PC-3 (cell line): ENCODE data around the gene PAFAH1B2. TPM values are rescaled to one million over a fixed set of nuclear protein-coding genes. Genes with fewer than 3 reads are reported as not detected.
"Not testable (repeated sequence)": the region's sequence is repeated elsewhere in the genome, so short reads cannot be mapped to it uniquely, and the experiment has no call there.

Experiments used
- ATAC-seq: fragments of 200-7000 bp; cut with Tn5 transposase; 2 replicates; pipeline ENCODE4 v1.9.1; 2020; ENCODE audit warnings: mild to moderate bottlenecking, moderate library complexity
- BruUV-seq: library from RNA; stranded (reverse); fragments of 400-500 nt; replicated peaks from 2 replicates; lab custom pipeline; 2021; lab: Mats Ljungman, UMichigan
- CTCF ChIA-PET: fragments of 300-600 bp; sonication (Branson Sonifier 250); formaldehyde crosslinking; loops from one replicate; lab custom pipeline; 2022; ENCODE audit warnings: antibody characterized with exemption; lab: Charles Lee
- POLR2A ChIA-PET: fragments of 300-600 bp; sonication (Branson Sonifier 250); formaldehyde crosslinking; loops from one replicate; lab custom pipeline; 2022; ENCODE audit warnings: antibody characterized with exemption; ENCODE audit not compliant: unreplicated experiment; lab: Charles Lee
- DNase-seq: peaks from one replicate; pipeline ENCODE4 v3.0.0-alpha.2; 2015
- H2AFZ ChIP-seq: fragments of 300-600 bp; sonication (generic); 2 replicates; pipeline ENCODE4 v1.6.0; 2016; ENCODE audit warnings: antibody characterized with exemption, low read length
- H3F3A ChIP-seq: fragments of 300-600 bp; sonication (generic); one replicate; pipeline ENCODE4 v1.6.0; 2017; ENCODE audit warnings: antibody characterized with exemption, low read length, control low read depth, mild to moderate bottlenecking; ENCODE audit not compliant: unreplicated experiment
- H3K27ac ChIP-seq: fragments of 300-600 bp; sonication (generic); 2 replicates; pipeline ENCODE4 v1.5.1; 2016; ENCODE audit warnings: mild to moderate bottlenecking, low read length
- H3K27me3 ChIP-seq: fragments of 300-600 bp; sonication (generic); 2 replicates; pipeline ENCODE4 v1.6.1; 2016; ENCODE audit warnings: low read length, mixed read lengths
- H3K36me3 ChIP-seq: fragments of 300-600 bp; sonication (generic); 2 replicates; pipeline ENCODE4 v1.6.1; 2016; ENCODE audit warnings: low read depth, mixed run types, low read length, mixed read lengths
- H3K4me1 ChIP-seq: fragments of 300-600 bp; sonication (generic); 2 replicates; pipeline ENCODE4 v1.5.1; 2016; ENCODE audit warnings: low read length; ENCODE audit not compliant: insufficient read depth
- H3K4me2 ChIP-seq: fragments of 300-600 bp; sonication (generic); 2 replicates; pipeline ENCODE4 v1.6.0; 2016; ENCODE audit warnings: low read length
- H3K4me3 ChIP-seq: fragments of 300-600 bp; sonication (generic); 2 replicates; pipeline ENCODE4 v1.5.1; 2016; ENCODE audit warnings: mild to moderate bottlenecking, low read length, mixed read lengths
- H3K79me2 ChIP-seq: fragments of 300-600 bp; sonication (generic); 2 replicates; pipeline ENCODE4 v1.6.1; 2017; ENCODE audit warnings: low read length, mixed read lengths
- H3K9ac ChIP-seq: fragments of 300-600 bp; sonication (generic); 2 replicates; pipeline ENCODE4 v1.6.0; 2016; ENCODE audit warnings: mild to moderate bottlenecking, low read length
- H3K9me2 ChIP-seq: fragments of 300-600 bp; sonication (generic); replicated peaks from 2 replicates; pipeline ENCODE4 v1.6.1; 2016; ENCODE audit warnings: mixed run types, low read length, mixed read lengths
- H3K9me3 ChIP-seq: fragments of 300-600 bp; sonication (generic); 2 replicates; pipeline ENCODE4 v1.6.1; 2016; ENCODE audit warnings: low read length, mixed read lengths
- H4K20me1 ChIP-seq: fragments of 300-600 bp; sonication (generic); 2 replicates; pipeline ENCODE4 v1.6.1; 2016; ENCODE audit warnings: low read length, mixed read lengths
- EZH2 ChIP-seq: fragments of 300-600 bp; sonication (generic); IDR thresholded peaks from one replicate; pipeline ENCODE4 v1.6.1; 2017; ENCODE audit warnings: antibody characterized with exemption, mild to moderate bottlenecking, low read length; ENCODE audit not compliant: unreplicated experiment
- EZH2phosphoT487 ChIP-seq: fragments of 300-600 bp; sonication (generic); IDR thresholded peaks from 2 replicates; pipeline ENCODE4 v1.6.1; 2018; ENCODE audit warnings: mild to moderate bottlenecking, antibody characterized with exemption, low read length, borderline replicate concordance
- intact Hi-C: fragments of 100-400 bp; cut with micrococcal nuclease; formaldehyde crosslinking; loops from 2 replicates; pipeline ENCODE4 v1.9.0; 2023
- total RNA-seq: library from RNA; depleted of rRNA; stranded (reverse); fragments of >200 nt; gene quantifications from 2 replicates; pipeline ENCODE4 v1.2.3, GENCODE V29; 2014
- TF ChIP-seq, protein P1 (sequence below): fragments of 300-600 bp; sonication (generic); conservative IDR thresholded peaks from 2 replicates; pipeline ENCODE4 v1.5.1; 2017; ENCODE audit warnings: antibody characterized with exemption, low read depth, mild to moderate bottlenecking, low read length

The PAFAH1B2 gene
- total RNA-seq, 1 experiment from 2014 or later = 91.6 TPM

DNA sequence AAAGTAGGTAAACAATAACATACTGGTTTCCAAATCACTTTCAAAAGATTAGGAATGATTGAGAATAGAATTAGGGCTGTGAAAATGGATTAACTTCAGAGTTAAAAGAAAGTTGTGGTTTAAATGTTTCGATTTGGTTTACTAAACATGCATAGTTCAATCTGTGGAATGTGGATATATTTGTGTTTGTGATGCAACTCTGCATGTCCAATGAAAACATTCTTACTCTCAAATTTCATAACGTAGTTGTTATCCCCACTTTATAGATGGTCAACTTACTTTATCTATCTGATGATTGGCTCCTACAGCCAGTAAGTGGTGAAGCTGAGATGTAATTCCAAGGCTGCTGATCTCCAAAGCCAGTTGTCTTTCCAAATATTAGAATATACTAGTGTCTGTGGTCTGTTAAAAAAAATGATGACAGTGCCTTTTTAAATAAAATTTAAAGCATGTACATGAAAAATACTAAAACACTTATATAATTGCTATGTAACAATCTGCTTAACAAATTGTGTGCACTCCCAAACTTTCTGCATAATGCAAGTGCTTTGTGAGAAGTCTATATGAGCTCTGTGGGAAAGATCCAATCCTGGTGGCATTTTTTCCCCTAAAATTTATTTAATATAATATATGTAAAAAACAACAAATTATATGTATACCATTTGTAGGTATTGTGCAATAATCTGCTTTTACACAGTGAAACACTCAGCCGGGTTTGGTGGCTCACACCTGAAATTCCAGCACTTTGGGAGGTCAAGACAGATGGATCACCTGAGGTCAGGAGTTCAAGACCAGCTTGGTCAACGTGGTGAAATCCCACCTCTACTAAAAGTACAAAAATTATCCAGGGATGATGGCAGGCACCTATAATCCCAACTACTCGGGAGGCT, 36.1 kb upstream of the PAFAH1B2 start:
- intact Hi-C loops = loop anchor here (2.0 to 5.0 kb wide), 4 partner anchors 181 to 375 kb away; partner anchors contain the start of genes APOA5 and BUD13
- no peak overlapping the region for H3K4me3 ChIP-seq
- DNase-seq (no peak), ATAC-seq (no peak)
- ChIA-PET CTCF (no interaction called here), POLR2A (no interaction called here)
- H3K4me1 ChIP-seq = peaks cover 3% of the 10 kb centered on the region; the same call in 1 of the 2 replicates
- no peaks in the 10 kb centered on the region for H3K27me3 ChIP-seq
- no peaks in the 10 kb centered on the region for H3K9me3 ChIP-seq
- no TSS peak for BruUV-seq
- no peaks in the 10 kb centered on the region for H3F3A ChIP-seq
- H3K4me2 ChIP-seq = no peak overlapping the region
- no peak overlapping the region for H3K27ac ChIP-seq
- H3K9me2 ChIP-seq = no peaks in the 10 kb centered on the region
- no peaks in the 10 kb centered on the region for H4K20me1 ChIP-seq
- TF ChIP-seq EZH2phosphoT487 (no peak), EZH2 (no peak)
- TF ChIP-seq, protein P1, sequence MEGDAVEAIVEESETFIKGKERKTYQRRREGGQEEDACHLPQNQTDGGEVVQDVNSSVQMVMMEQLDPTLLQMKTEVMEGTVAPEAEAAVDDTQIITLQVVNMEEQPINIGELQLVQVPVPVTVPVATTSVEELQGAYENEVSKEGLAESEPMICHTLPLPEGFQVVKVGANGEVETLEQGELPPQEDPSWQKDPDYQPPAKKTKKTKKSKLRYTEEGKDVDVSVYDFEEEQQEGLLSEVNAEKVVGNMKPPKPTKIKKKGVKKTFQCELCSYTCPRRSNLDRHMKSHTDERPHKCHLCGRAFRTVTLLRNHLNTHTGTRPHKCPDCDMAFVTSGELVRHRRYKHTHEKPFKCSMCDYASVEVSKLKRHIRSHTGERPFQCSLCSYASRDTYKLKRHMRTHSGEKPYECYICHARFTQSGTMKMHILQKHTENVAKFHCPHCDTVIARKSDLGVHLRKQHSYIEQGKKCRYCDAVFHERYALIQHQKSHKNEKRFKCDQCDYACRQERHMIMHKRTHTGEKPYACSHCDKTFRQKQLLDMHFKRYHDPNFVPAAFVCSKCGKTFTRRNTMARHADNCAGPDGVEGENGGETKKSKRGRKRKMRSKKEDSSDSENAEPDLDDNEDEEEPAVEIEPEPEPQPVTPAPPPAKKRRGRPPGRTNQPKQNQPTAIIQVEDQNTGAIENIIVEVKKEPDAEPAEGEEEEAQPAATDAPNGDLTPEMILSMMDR = no peak
- no peaks in the 10 kb centered on the region for H3K36me3 ChIP-seq
- no peak overlapping the region for H3K9ac ChIP-seq
- H2AFZ ChIP-seq = peak overlapping the region; percentile 12; the same call in 1 of the 2 replicates
- no peaks in the 10 kb centered on the region for H3K79me2 ChIP-seq

DNA sequence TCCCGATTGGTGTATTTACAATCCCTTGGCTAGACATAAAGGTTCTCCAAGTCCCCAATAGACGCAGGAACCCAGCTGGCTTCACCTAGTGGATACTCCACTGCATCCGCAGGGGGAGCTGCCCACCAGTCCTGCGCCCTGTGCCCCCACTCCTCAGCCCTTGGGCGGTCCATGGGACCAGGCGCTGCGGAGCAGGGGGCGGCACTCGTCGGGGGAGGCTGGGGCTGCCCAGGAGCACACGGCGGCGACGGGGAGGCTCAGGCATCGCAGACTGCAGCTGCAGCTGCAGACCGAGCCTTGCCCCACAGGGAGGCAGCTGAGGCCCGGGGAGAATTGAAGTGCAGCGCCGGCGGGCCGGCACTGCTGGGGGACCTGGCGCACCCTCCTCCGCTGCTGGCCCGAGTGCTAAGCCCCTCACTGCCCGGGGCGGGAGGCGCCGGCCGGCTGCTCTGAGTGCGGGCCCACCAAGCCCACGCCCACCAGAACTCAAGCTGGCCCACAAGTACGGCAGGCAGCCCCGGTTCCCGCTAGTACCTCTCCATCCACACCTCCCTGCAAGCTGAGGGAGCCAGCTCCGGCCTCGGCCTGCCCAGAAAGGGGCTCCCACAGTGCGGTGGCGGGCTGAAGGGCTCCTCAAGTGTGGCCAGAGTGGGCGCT, 33.7 kb upstream of the PAFAH1B2 start:
- BruUV-seq = no TSS peak
- no peak for DNase-seq
- no peaks in the 10 kb centered on the region for H3K79me2 ChIP-seq
- H3K27ac ChIP-seq = no peak overlapping the region
- no peak overlapping the region for H3K9ac ChIP-seq
- intact Hi-C loops = no loop called here
- ChIA-PET POLR2A (no interaction called here), CTCF (no interaction called here)
- no peak overlapping the region for H3K4me2 ChIP-seq
- H4K20me1 ChIP-seq = no peaks in the 10 kb centered on the region
- H3K36me3 ChIP-seq = no peaks in the 10 kb centered on the region
- H3K9me2 ChIP-seq = no peaks in the 10 kb centered on the region
- H3K9me3 ChIP-seq = no peaks in the 10 kb centered on the region
- H3K27me3 ChIP-seq = no peaks in the 10 kb centered on the region
- peaks cover 3% of the 10 kb centered on the region; the same call in 1 of the 2 replicates for H3K4me1 ChIP-seq
- no peaks in the 10 kb centered on the region for H3F3A ChIP-seq
- no peak overlapping the region for H2AFZ ChIP-seq
- H3K4me3 ChIP-seq = no peak overlapping the region
- TF ChIP-seq EZH2phosphoT487 = no peak
- TF ChIP-seq, protein P1 = no peak
- TF ChIP-seq EZH2 = no peak
- no peak for ATAC-seq

DNA sequence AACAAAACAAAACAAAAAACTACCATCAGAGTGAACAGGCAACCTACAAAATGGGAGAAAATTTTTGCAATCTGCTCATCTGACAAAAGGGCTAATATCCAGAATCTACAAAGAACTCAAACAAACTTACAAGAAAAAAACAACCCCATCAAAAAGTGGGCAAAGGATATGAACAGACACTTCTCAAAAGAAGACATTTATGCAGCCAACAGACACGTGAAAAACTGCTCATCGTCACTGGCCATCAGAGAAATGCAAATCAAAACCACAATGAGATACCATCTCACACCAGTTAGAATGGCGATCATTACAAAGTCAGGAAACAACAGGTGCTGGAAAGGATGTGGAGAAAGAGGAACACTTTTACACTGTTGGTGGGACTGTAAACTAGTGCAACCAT, 31.6 kb upstream of the PAFAH1B2 start:
- H2AFZ ChIP-seq, ATAC-seq, H4K20me1 ChIP-seq, H3K27me3 ChIP-seq, H3K9me2 ChIP-seq, H3K4me1 ChIP-seq, H3K27ac ChIP-seq, intact Hi-C loops, H3K79me2 ChIP-seq, H3K9me3 ChIP-seq, H3K36me3 ChIP-seq, H3K4me3 ChIP-seq, CTCF ChIA-PET, H3F3A ChIP-seq, H3K4me2 ChIP-seq, BruUV-seq, H3K9ac ChIP-seq, POLR2A ChIA-PET, DNase-seq: not testable (repeated sequence)

DNA sequence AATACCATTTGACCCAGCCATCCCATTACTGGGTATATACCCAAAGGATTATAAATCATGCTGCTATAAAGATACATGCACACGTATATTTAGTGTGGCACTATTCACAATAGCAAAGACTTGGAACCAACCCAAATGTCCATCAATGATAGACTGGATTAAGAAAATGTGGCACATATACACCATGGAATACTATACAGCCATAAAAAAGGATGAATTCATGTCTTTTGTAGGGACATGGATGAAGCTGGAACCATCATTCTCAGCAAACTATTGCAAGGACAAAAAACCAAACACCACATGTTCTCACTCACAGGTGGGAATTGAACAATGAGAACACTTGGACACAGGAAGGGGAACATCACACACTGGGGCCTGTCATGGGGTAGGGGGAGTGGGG, 31.1 kb upstream of the PAFAH1B2 start:
- H3K9me2 ChIP-seq, H3K9me3 ChIP-seq, intact Hi-C loops, H3F3A ChIP-seq, H4K20me1 ChIP-seq, DNase-seq, H3K27ac ChIP-seq, CTCF ChIA-PET, H3K79me2 ChIP-seq, H2AFZ ChIP-seq, H3K9ac ChIP-seq, BruUV-seq, H3K4me3 ChIP-seq, ATAC-seq, H3K36me3 ChIP-seq, H3K4me2 ChIP-seq, H3K4me1 ChIP-seq, POLR2A ChIA-PET, H3K27me3 ChIP-seq: not testable (repeated sequence)
